Psoas muscle (tissue), 8 donors: ENCODE measurements around the gene IRX5. TPM values are rescaled to one million over a fixed set of nuclear protein-coding genes. Genes with fewer than 3 reads are reported as not detected.

Experiments
- ATAC-seq, 4 donors: fragments of 200-7000 bp; cut with Tn5 transposase; one replicate each; pipeline ENCODE4 v1.9.1; 2020; ENCODE audit warnings: moderate library complexity in 3 of 4, mild to moderate bottlenecking in 2 of 4
- DNase-seq, 2 donors: peaks; one replicate each; pipeline ENCODE4 v3.0.0-alpha.2; 2020
- H3K27ac ChIP-seq: fragments of 200-600 bp; one replicate; pipeline ENCODE4 v1.8.0; 2022
- H3K27me3 ChIP-seq, 3 donors: fragments of 200-600 bp in 1 of 3; one replicate each; pipeline versions ENCODE4 v1.6.1 to v1.8.0; 2013 to 2022; ENCODE audit warnings: low read length in 2 of 3, mild to moderate bottlenecking in 2 of 3, moderate library complexity in 1 of 3; ENCODE audit not compliant: insufficient read depth in 3 of 3
- H3K36me3 ChIP-seq, 2 donors: fragments of 200-600 bp in 1 of 2; one replicate each; pipeline versions ENCODE4 v1.6.1 to v1.8.0; 2013 to 2022; ENCODE audit warnings: low read depth in 1 of 2, mild to moderate bottlenecking in 1 of 2, moderate library complexity in 1 of 2; ENCODE audit not compliant: insufficient read depth in 1 of 2
- H3K4me1 ChIP-seq: fragments of 200-600 bp; one replicate; pipeline ENCODE4 v1.8.0; 2022
- H3K4me3 ChIP-seq: fragments of 200-600 bp; one replicate; pipeline ENCODE4 v1.8.0; 2022; ENCODE audit warnings: mild to moderate bottlenecking
- H3K9me3 ChIP-seq: fragments of 200-600 bp; one replicate; pipeline ENCODE4 v1.8.0; 2022
- WGBS, 3 donors: extraction: QIAGEN DNeasy Blood & Tissue Kit; methylation state at CpG; one replicate each; pipeline versions ENCODE4 v1.1.6 to v1.1.7; 2013; 5-methylcytosine and 5-hydroxymethylcytosine counted together
- intact Hi-C, 2 donors: fragments of 100-400 bp; cut with DNase I; formaldehyde crosslinking; loops; one replicate each; pipeline versions ENCODE4 v1.11.0 to v1.14.2; 2022
- polyA plus RNA-seq, 3 donors: library from polyadenylated mRNA; stranded (reverse); fragments of 200-250 nt; gene quantifications; one replicate each; pipeline ENCODE4 v1.2.3, GENCODE V29; 2013
- total RNA-seq, 4 donors: library from RNA; stranded (reverse); fragmentation: NEBNext Ultra II Directional in 2 of 4; extraction: Animal tissue kit (Norgen Biotek cat#: 25700) in 2 of 4; gene quantifications; one replicate each; pipeline versions ENCODE4 v1.2.1 to v1.2.4, GENCODE V29; 2021 to 2023
- TF ChIP-seq, protein P1 (sequence below): fragments of 200-600 bp; IDR thresholded peaks from one replicate; pipeline ENCODE4 v1.8.0; 2022; ENCODE audit warnings: antibody characterized with exemption
- donor health status: healthy with polysubstance abuse.
- donor health status: DM: no; HTN: no; CAD: no; lungs with moderate emphysema.
- donor health status: Bipolar disorder and iron deficiency.
- donor health status: healthy.
- donor health status: DM: yes; HTN: yes; CAD: no.
- donor health status: DM: no; HTN: no; CAD: no.
- donor health status: DM: no; HTN: no; CAD: no.
- donor health status: DM: yes; HTN: yes; CAD: no.

The IRX5 gene
- total and polyA plus RNA-seq, 7 donors: 0.56 to 13.0 (median 5.9) TPM

DNA sequence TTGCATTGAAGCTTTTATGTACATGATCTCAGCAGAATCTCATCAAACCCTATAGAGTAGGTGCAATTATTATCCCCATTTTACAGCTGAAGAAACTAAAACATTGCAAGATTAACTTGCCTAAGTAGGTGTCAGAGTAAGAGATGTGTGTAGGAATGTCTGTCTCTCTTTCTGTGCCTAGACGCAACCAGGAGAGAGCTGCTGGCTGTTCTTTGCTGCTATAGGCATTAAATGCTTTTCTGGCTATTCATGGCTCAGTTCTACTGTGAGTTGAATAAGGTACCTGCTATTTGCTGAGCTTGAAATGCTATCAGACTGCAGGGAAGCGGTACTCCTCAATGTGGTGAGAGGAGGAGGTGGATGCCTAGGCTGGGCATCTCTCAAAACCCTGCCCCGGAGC, 17.0 kb downstream of the IRX5 start:
- TF ChIP-seq, protein P1, sequence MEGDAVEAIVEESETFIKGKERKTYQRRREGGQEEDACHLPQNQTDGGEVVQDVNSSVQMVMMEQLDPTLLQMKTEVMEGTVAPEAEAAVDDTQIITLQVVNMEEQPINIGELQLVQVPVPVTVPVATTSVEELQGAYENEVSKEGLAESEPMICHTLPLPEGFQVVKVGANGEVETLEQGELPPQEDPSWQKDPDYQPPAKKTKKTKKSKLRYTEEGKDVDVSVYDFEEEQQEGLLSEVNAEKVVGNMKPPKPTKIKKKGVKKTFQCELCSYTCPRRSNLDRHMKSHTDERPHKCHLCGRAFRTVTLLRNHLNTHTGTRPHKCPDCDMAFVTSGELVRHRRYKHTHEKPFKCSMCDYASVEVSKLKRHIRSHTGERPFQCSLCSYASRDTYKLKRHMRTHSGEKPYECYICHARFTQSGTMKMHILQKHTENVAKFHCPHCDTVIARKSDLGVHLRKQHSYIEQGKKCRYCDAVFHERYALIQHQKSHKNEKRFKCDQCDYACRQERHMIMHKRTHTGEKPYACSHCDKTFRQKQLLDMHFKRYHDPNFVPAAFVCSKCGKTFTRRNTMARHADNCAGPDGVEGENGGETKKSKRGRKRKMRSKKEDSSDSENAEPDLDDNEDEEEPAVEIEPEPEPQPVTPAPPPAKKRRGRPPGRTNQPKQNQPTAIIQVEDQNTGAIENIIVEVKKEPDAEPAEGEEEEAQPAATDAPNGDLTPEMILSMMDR: no peak
- Histone ChIP-seq H3K27me3 (no peaks in the 10 kb centered on the region), H3K4me1 (no peaks in the 10 kb centered on the region), H3K9me3 (no peaks in the 10 kb centered on the region), H3K4me3 (no peak overlapping the region), H3K27ac (no peak overlapping the region), H3K36me3 (no peaks in the 10 kb centered on the region)
- intact Hi-C loops: no loop called here
- 85 to 91% (median 89%) methylated on average over 3 of the region's 3 CpGs for WGBS, 3 donors
- DNase-seq (no peak), ATAC-seq (no peak)

DNA sequence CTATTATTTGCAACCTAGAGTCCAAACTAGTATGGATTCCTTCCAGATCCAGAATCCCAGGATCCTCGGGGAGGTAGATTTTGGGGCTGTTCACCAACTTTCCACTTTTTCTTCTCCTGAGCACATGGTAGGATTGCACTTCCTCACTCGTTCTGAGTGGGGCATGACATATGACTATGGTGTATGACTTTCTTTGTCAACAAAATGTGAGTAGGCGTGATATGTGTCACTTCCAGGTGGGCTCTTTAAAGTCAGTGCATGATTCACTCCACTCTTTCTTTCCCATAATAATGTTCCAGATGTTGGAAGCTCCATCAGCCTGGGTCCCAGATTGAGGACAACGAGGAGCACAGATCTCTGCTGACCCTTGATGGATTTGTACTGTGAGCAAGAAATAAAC, 21.5 kb downstream of the IRX5 start:
- WGBS, 3 donors: 68 to 73% (median 71%) methylated on average over 4 of the region's 4 CpGs
- Histone ChIP-seq H3K4me1 (no peaks in the 10 kb centered on the region), H3K27me3 (no peaks in the 10 kb centered on the region), H3K27ac (no peak overlapping the region), H3K9me3 (no peaks in the 10 kb centered on the region), H3K4me3 (no peak overlapping the region), H3K36me3 (no peaks in the 10 kb centered on the region)
- intact Hi-C loops: loop anchor here in 1 of 2 donors (10.0 kb wide), 1 partner anchor 1067 kb away; no protein-coding TSS in a partner anchor
- no peak for DNase-seq
- ATAC-seq: no peak
- TF ChIP-seq, protein P1: no peak

DNA sequence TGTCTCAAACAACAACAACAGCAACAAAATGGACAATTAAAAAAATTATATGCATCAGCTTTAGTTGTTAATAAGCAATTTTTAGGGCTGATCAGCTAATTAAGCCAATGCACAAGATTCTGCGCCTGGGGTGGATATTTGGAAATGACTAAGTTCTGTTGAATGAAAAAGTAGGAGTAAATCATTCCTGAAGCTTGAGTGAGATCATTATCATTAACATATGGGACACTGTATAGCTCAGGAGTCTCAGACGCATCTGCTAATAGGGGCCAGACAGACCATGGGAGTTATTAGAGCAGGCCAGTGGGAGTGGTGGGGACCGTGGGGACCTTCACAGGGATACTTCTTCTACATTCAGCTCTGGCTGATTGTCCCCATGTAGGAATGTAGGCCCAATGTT, 22.8 kb downstream of the IRX5 start:
- 96 to 98% (median 96%) methylated on average over 3 of the region's 3 CpGs for WGBS, 3 donors
- intact Hi-C loops: loop anchor here in 1 of 2 donors (10.0 kb wide), 1 partner anchor 1069 kb away; no protein-coding TSS in a partner anchor
- ATAC-seq (no peak), DNase-seq (no peak)
- Histone ChIP-seq H3K36me3 (no peaks in the 10 kb centered on the region), H3K9me3 (no peaks in the 10 kb centered on the region), H3K27me3 (no peaks in the 10 kb centered on the region), H3K4me3 (no peak overlapping the region), H3K27ac (no peak overlapping the region), H3K4me1 (no peaks in the 10 kb centered on the region)
- TF ChIP-seq, protein P1: no peak

DNA sequence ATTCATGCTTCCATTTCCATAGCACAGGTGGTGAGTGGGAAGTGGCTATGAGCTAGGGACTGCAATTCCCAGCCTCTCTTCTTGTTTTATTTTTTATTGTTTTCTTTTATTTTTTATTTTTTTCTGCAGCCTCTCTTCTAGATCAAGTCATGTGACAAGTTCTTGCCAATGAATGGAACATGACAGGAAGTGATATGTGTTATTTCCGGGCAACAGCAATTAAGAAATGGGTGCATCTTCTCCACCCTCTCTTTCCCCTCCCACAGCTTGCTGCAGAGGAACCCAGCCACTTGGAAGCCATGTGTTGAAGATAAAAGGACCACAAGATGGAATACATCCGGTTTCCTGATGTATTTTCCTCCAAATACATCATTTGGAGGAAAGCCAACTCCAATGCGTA, 23.6 kb downstream of the IRX5 start:
- H3K9me3 ChIP-seq: no peaks in the 10 kb centered on the region
- intact Hi-C loops: loop anchor here in 1 of 2 donors (10.0 kb wide), 1 partner anchor 1069 kb away; no protein-coding TSS in a partner anchor
- H3K36me3 ChIP-seq: no peaks in the 10 kb centered on the region
- H3K4me1 ChIP-seq: no peaks in the 10 kb centered on the region
- H3K4me3 ChIP-seq: no peak overlapping the region
- TF ChIP-seq, protein P1: no peak
- DNase-seq (no peak), ATAC-seq (no peak)
- H3K27me3 ChIP-seq: no peaks in the 10 kb centered on the region
- no peak overlapping the region for H3K27ac ChIP-seq
- 69 to 84% (median 71%) methylated on average over 3 of the region's 3 CpGs for WGBS, 3 donors

DNA sequence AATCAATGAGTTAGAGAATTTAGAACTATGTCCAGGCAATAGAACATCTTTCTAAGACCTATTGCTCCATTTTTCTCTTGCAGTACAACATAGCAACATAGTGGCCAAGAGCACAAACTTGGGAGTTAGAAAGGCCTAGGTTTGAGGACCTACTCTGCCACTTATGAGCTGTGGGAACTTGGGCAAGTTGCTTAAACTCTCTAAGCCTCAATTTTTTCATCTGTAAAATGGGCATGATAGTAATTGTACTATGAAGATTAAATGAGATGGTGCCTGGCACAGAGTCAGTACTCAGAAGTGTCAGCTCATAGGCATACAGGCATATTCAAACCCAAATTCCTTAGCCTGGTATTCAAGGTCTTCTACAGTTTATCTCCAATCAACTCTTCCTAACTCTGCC, 25.1 kb downstream of the IRX5 start:
- DNase-seq: no peak
- Histone ChIP-seq H3K27me3 (no peaks in the 10 kb centered on the region), H3K9me3 (no peaks in the 10 kb centered on the region), H3K36me3 (no peaks in the 10 kb centered on the region), H3K4me1 (no peaks in the 10 kb centered on the region), H3K4me3 (no peak overlapping the region), H3K27ac (no peak overlapping the region)
- no peak for ATAC-seq
- TF ChIP-seq, protein P1: no peak
- intact Hi-C loops: loop anchor here in 1 of 2 donors (10.0 kb wide), 1 partner anchor 1071 kb away; no protein-coding TSS in a partner anchor
